ENCODE results near the gene TDRKH.
"Not testable (repeated sequence)": the region's sequence is repeated elsewhere in the genome, so short reads cannot be mapped to it uniquely, and the experiment has no call there.

The TDRKH gene

DNA sequence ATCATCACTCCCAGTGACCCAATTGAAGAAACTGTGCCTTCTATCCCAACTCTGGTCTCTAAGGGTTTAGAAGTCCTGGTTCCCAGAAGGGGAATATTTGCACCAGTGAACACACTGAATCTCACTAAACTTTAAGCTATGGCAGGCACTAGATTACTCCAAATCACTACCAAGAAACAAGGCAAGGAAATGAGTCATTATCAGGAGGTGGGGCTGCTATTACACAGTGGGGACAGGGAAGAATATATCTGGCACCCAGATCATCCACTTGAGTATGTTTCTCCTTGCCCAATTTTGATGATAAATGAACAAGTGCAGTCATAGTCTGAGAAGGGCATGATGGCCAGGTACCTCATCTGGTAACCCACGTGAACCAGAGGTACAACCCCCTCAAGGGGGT lies 34.0 kb downstream of the TDRKH start:
- Histone ChIP-seq H3K9me3 (ENCODE audit: insufficient read depth, low read depth, low read length) (no peaks in the 10 kb centered on the region), H3K27ac (ENCODE audit: low read depth, low read length) (no peak overlapping the region), H3K4me3 (ENCODE audit: low read length) (no peak overlapping the region), H3K36me3 (ENCODE audit: insufficient read depth, low read length) (peaks cover 34% of the 10 kb centered on the region), H3K27me3 (ENCODE audit: insufficient read depth, low read length) (no peaks in the 10 kb centered on the region), H3K9ac (ENCODE audit: low read depth, low read length) (no peak overlapping the region), H3K4me1 (ENCODE audit: insufficient read depth, low read length) (no peaks in the 10 kb centered on the region)
- 96% methylated on average over 1 of the region's 1 CpG for WGBS

GRCh38 chr1:151741516-151741915 lies 48.8 kb downstream of the TDRKH start:
- Histone ChIP-seq H3K9ac (ENCODE audit: low read depth, low read length) (no peak overlapping the region), H3K36me3 (ENCODE audit: insufficient read depth, low read length) (no peaks in the 10 kb centered on the region), H3K27me3 (ENCODE audit: insufficient read depth, low read length) (peaks cover 21% of the 10 kb centered on the region), H3K9me3 (ENCODE audit: insufficient read depth, low read depth, low read length) (peaks cover 19% of the 10 kb centered on the region), H3K27ac (ENCODE audit: low read depth, low read length) (no peak overlapping the region), H3K4me3 (ENCODE audit: low read length) (no peak overlapping the region), H3K4me1 (ENCODE audit: insufficient read depth, low read length) (no peaks in the 10 kb centered on the region)
- WGBS, result 92% methylated on average over 4 of the region's 4 CpGs

- Histone ChIP-seq H3K4me1 (ENCODE audit: insufficient read depth, low read length) (no peaks in the 10 kb centered on the region), H3K27me3 (ENCODE audit: insufficient read depth, low read length) (peaks cover 16% of the 10 kb centered on the region), H3K9ac (ENCODE audit: low read depth, low read length) (no peak overlapping the region), H3K36me3 (ENCODE audit: insufficient read depth, low read length) (no peaks in the 10 kb centered on the region), H3K9me3 (ENCODE audit: insufficient read depth, low read depth, low read length) (peaks cover 19% of the 10 kb centered on the region), H3K4me3 (ENCODE audit: low read length) (no peak overlapping the region), H3K27ac (ENCODE audit: low read depth, low read length) (no peak overlapping the region)
- 93% methylated on average over 3 of the region's 3 CpGs for WGBS
Observed at GRCh38 chr1:151739590-151740355, 50.5 kb downstream of the TDRKH start.

DNA sequence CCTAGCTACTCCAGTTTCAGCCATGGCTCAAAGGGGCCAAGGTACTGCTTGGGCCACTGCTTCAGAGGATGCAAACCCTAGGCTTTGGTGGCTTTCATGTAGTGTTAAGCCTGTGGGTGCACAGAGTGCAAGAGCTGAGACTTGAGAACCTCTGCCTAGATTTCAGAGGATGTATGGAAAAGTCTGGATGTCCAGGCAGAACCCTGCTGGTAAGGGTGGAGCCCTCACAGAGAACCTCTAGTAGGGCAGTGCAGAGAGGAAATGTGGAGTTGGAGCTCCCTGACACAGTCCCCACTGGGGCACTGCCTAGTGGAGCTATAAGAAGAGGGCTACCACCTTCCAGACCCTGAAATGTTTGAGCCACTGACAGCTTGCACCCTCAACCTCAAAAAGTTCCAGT lies 52.8 kb downstream of the TDRKH start:
- Histone ChIP-seq H3K27me3 (ENCODE audit: insufficient read depth, low read length) (no peaks in the 10 kb centered on the region), H3K36me3 (ENCODE audit: insufficient read depth, low read length) (no peaks in the 10 kb centered on the region), H3K9ac (ENCODE audit: low read depth, low read length) (no peak overlapping the region), H3K27ac (ENCODE audit: low read depth, low read length) (no peak overlapping the region; the same call in 1 of the 2 replicates), H3K4me1 (ENCODE audit: insufficient read depth, low read length) (no peaks in the 10 kb centered on the region), H3K4me3 (ENCODE audit: low read length) (no peak overlapping the region), H3K9me3 (ENCODE audit: insufficient read depth, low read depth, low read length) (peaks cover 19% of the 10 kb centered on the region)

- Histone ChIP-seq H3K27ac (ENCODE audit: low read depth, low read length) (no peak overlapping the region; the same call in 1 of the 2 replicates), H3K9ac (ENCODE audit: low read depth, low read length) (no peak overlapping the region), H3K27me3 (ENCODE audit: insufficient read depth, low read length) (no peaks in the 10 kb centered on the region), H3K4me3 (ENCODE audit: low read length) (no peak overlapping the region), H3K9me3 (ENCODE audit: insufficient read depth, low read depth, low read length) (peaks cover 19% of the 10 kb centered on the region), H3K36me3 (ENCODE audit: insufficient read depth, low read length) (no peaks in the 10 kb centered on the region), H3K4me1 (ENCODE audit: insufficient read depth, low read length) (no peaks in the 10 kb centered on the region)
- 64% methylated on average over 2 of the region's 2 CpGs for WGBS
Observed at GRCh38 chr1:151737026-151737425, 53.3 kb downstream of the TDRKH start.

- H3K9ac ChIP-seq (ENCODE audit: low read depth, low read length); H3K4me1 ChIP-seq (ENCODE audit: insufficient read depth, low read length); H3K27me3 ChIP-seq (ENCODE audit: insufficient read depth, low read length); H3K27ac ChIP-seq (ENCODE audit: low read depth, low read length); H3K36me3 ChIP-seq (ENCODE audit: insufficient read depth, low read length); H3K4me3 ChIP-seq (ENCODE audit: low read length): not testable (repeated sequence)
- WGBS, result 90% methylated on average over 9 of the region's 9 CpGs
- H3K9me3 ChIP-seq (ENCODE audit: insufficient read depth, low read depth, low read length), result peaks cover 19% of the 10 kb centered on the region
Observed at GRCh38 chr1:151733995-151734394, 56.3 kb downstream of the TDRKH start.

- no peak overlapping the region for H3K9ac ChIP-seq (ENCODE audit: low read depth, low read length)
- peaks cover 15% of the 10 kb centered on the region for H3K9me3 ChIP-seq (ENCODE audit: insufficient read depth, low read depth, low read length)
- 94% methylated on average over 3 of the region's 3 CpGs for WGBS
- H3K27ac ChIP-seq (ENCODE audit: low read depth, low read length), result no peak overlapping the region
- peaks cover 9% of the 10 kb centered on the region; the same call in 1 of the 2 replicates for H3K4me1 ChIP-seq (ENCODE audit: insufficient read depth, low read length)
- no peaks in the 10 kb centered on the region for H3K36me3 ChIP-seq (ENCODE audit: insufficient read depth, low read length)
- no peak overlapping the region for H3K4me3 ChIP-seq (ENCODE audit: low read length)
- H3K27me3 ChIP-seq (ENCODE audit: insufficient read depth, low read length), result no peaks in the 10 kb centered on the region
Observed at GRCh38 chr1:151733126-151733525, 57.2 kb downstream of the TDRKH start.

GRCh38 chr1:151729966-151730291 lies 60.4 kb downstream of the TDRKH start:
- H3K4me3 ChIP-seq (ENCODE audit: low read length), result no peak overlapping the region
- no peak overlapping the region for H3K9ac ChIP-seq (ENCODE audit: low read depth, low read length)
- peaks cover 15% of the 10 kb centered on the region for H3K4me1 ChIP-seq (ENCODE audit: insufficient read depth, low read length)
- WGBS, result 97% methylated on average over 4 of the region's 4 CpGs
- no peaks in the 10 kb centered on the region for H3K36me3 ChIP-seq (ENCODE audit: insufficient read depth, low read length)
- no peak overlapping the region for H3K27ac ChIP-seq (ENCODE audit: low read depth, low read length)
- H3K9me3 ChIP-seq (ENCODE audit: insufficient read depth, low read depth, low read length), result no peaks in the 10 kb centered on the region
- peaks cover 4% of the 10 kb centered on the region; the same call in 1 of the 2 replicates for H3K27me3 ChIP-seq (ENCODE audit: insufficient read depth, low read length)

GRCh38 chr1:151729157-151729965 lies 60.9 kb downstream of the TDRKH start:
- Histone ChIP-seq H3K4me1 (ENCODE audit: insufficient read depth, low read length) (peaks cover 15% of the 10 kb centered on the region), H3K4me3 (ENCODE audit: low read length) (no peak overlapping the region), H3K36me3 (ENCODE audit: insufficient read depth, low read length) (no peaks in the 10 kb centered on the region), H3K27ac (ENCODE audit: low read depth, low read length) (no peak overlapping the region), H3K9ac (ENCODE audit: low read depth, low read length) (no peak overlapping the region), H3K9me3 (ENCODE audit: insufficient read depth, low read depth, low read length) (no peaks in the 10 kb centered on the region), H3K27me3 (ENCODE audit: insufficient read depth, low read length) (peaks cover 6% of the 10 kb centered on the region)
- 72% methylated on average over 10 of the region's 10 CpGs for WGBS

DNA sequence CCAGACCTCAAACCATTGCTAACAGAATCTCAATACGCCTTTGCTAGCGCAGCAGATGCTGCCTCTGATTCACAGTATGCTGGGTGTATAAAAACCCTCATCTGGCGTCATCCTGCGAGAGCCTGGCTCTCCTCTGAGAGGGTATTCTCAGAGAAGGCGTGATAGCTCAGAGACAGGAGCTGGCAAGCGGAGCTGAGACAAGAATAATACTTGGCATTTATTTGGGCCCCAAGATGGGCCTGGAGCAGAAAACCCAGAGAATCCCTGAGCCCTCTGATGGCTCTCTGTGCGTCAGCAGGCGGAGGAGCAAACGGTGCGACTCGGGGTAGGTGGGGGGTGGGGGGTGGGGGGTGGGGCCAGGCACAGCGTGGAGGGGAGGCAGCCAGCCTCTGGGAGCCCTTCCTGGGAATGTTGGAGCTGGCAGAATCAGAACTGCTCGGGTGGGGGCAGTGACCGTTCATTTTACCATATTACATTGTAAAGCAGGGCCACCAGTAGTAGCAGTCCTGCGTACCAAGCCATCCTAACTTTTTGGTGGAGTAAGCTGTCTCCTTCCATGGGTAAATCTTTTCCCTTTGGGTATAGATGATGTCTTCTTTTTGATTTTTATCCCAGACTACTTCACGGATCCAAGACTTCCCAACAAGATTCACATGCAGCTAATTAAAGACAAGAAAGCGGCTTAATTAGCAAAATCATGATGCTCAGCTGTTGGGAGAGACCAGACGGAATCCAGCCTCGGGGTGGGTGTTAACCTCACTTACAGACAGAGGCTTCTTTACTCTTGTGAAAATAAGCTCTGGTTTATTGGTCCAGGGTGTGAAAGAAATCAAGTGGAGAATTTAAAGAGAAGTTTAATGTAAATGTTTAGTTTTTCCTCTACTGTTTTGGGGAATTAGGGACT lies 61.9 kb downstream of the TDRKH start:
- Histone ChIP-seq H3K4me1 (ENCODE audit: insufficient read depth, low read length) (peaks cover 22% of the 10 kb centered on the region), H3K36me3 (ENCODE audit: insufficient read depth, low read length) (no peaks in the 10 kb centered on the region), H3K9me3 (ENCODE audit: insufficient read depth, low read depth, low read length) (no peaks in the 10 kb centered on the region), H3K9ac (ENCODE audit: low read depth, low read length) (no peak overlapping the region), H3K4me3 (ENCODE audit: low read length) (no peak overlapping the region; the same call in 1 of the 2 replicates), H3K27ac (ENCODE audit: low read depth, low read length) (no peak overlapping the region), H3K27me3 (ENCODE audit: insufficient read depth, low read length) (peaks cover 12% of the 10 kb centered on the region)
- WGBS, result 28% methylated on average over 17 of the region's 19 CpGs
